ENCODE data around the gene INPP5F. TPM values are rescaled to one million over a fixed set of nuclear protein-coding genes. Genes with fewer than 3 reads are reported as not detected.

Gene INPP5F
- total and polyA plus RNA-seq, 2 donors = 9.4 to 10.8 TPM

DNA sequence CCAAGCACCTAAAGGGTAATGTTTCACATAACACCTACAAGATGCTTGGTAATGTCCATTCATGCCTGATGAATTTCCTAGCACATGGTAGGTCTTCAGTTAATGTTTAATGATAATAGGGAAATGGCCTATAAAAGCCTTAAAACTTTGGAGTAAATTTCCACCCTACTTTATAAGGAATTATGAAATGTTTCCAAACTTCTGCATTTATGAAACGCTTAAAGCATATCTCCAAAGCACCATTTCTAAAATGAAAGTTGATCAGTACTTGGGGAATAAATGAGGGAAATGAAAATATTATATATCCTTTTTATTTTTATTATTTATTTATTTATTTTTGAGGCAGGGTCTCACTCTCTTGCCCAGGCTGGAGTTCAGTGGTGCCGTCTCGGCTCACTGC, 51.8 kb downstream of the INPP5F start:
- no peak overlapping the region for H3K4me3 ChIP-seq (ENCODE audit: low read length in 2 of 2)
- peaks cover 0 to 3% of the 10 kb centered on the region in 2 donors for H3K36me3 ChIP-seq (ENCODE audit: control insufficient read depth in 2 of 2, insufficient read depth in 2 of 2, low read length in 1 of 2)
- H3K27me3 ChIP-seq (ENCODE audit: control insufficient read depth in 2 of 2, insufficient read depth in 1 of 2, low read length in 1 of 2) = no peaks in the 10 kb centered on the region
- WGBS = 96% methylated on average over 3 of the region's 3 CpGs
- no peak overlapping the region for H3K27ac ChIP-seq (ENCODE audit: low read depth in 1 of 2, low read length in 1 of 2)
- H3K9me3 ChIP-seq (ENCODE audit: control insufficient read depth in 2 of 2, insufficient read depth in 1 of 2, low read length in 1 of 2) = no peaks in the 10 kb centered on the region
- H3K4me1 ChIP-seq (ENCODE audit: control insufficient read depth in 2 of 2, insufficient read depth in 2 of 2, low read length in 2 of 2) = no peaks in the 10 kb centered on the region
- no peak for DNase-seq (ENCODE audit: low read depth in 6 of 9, low spot score in 9 of 9)

GRCh38 chr10:119778776-119779445, 53.1 kb downstream of the INPP5F start:
- Histone ChIP-seq H3K4me1 (ENCODE audit: control insufficient read depth in 2 of 2, insufficient read depth in 2 of 2, low read length in 2 of 2) (peaks cover 0 to 3% of the 10 kb centered on the region in 2 donors), H3K9me3 (ENCODE audit: control insufficient read depth in 2 of 2, insufficient read depth in 1 of 2, low read length in 1 of 2) (no peaks in the 10 kb centered on the region), H3K36me3 (ENCODE audit: control insufficient read depth in 2 of 2, insufficient read depth in 2 of 2, low read length in 1 of 2) (peaks cover 0 to 3% of the 10 kb centered on the region in 2 donors), H3K4me3 (ENCODE audit: low read length in 2 of 2) (no peak overlapping the region), H3K27ac (ENCODE audit: low read depth in 1 of 2, low read length in 1 of 2) (no peak overlapping the region), H3K27me3 (ENCODE audit: control insufficient read depth in 2 of 2, insufficient read depth in 1 of 2, low read length in 1 of 2) (no peaks in the 10 kb centered on the region)
- no peak for DNase-seq (ENCODE audit: low read depth in 6 of 9, low spot score in 9 of 9)
- WGBS = 96% methylated on average over 7 of the region's 7 CpGs

GRCh38 chr10:119780879-119781480, 55.1 kb downstream of the INPP5F start:
- 97% methylated on average over 5 of the region's 5 CpGs for WGBS
- no peak for DNase-seq (ENCODE audit: low read depth in 6 of 9, low spot score in 9 of 9)
- H3K4me1 ChIP-seq (ENCODE audit: control insufficient read depth in 2 of 2, insufficient read depth in 2 of 2, low read length in 2 of 2) = peaks cover 3 to 10% of the 10 kb centered on the region in 2 donors

GRCh38 chr10:119781498-119781897, 55.6 kb downstream of the INPP5F start:
- Histone ChIP-seq H3K9me3 (ENCODE audit: control insufficient read depth in 2 of 2, insufficient read depth in 1 of 2, low read length in 1 of 2) (no peaks in the 10 kb centered on the region), H3K27ac (ENCODE audit: low read depth in 1 of 2, low read length in 1 of 2) (no peak overlapping the region), H3K4me3 (ENCODE audit: low read length in 2 of 2) (no peak overlapping the region), H3K27me3 (ENCODE audit: control insufficient read depth in 2 of 2, insufficient read depth in 1 of 2, low read length in 1 of 2) (no peaks in the 10 kb centered on the region), H3K4me1 (ENCODE audit: control insufficient read depth in 2 of 2, insufficient read depth in 2 of 2, low read length in 2 of 2) (peaks cover 3 to 15% of the 10 kb centered on the region in 2 donors), H3K36me3 (ENCODE audit: control insufficient read depth in 2 of 2, insufficient read depth in 2 of 2, low read length in 1 of 2) (peaks cover 0 to 3% of the 10 kb centered on the region in 2 donors)
- WGBS = 94% methylated on average over 2 of the region's 2 CpGs
- DNase-seq (ENCODE audit: low read depth in 6 of 9, low spot score in 9 of 9) = no peak

More at GRCh38 chr10:119780879-119781480, 55.1 kb downstream of the INPP5F start:
- no peaks in the 10 kb centered on the region for H3K9me3 ChIP-seq (ENCODE audit: control insufficient read depth in 2 of 2, insufficient read depth in 1 of 2, low read length in 1 of 2)
- H3K4me3 ChIP-seq (ENCODE audit: low read length in 2 of 2) = no peak overlapping the region
- H3K27ac ChIP-seq (ENCODE audit: low read depth in 1 of 2, low read length in 1 of 2) = no peak overlapping the region
- H3K36me3 ChIP-seq (ENCODE audit: control insufficient read depth in 2 of 2, insufficient read depth in 2 of 2, low read length in 1 of 2) = peaks cover 0 to 3% of the 10 kb centered on the region in 2 donors
- H3K27me3 ChIP-seq (ENCODE audit: control insufficient read depth in 2 of 2, insufficient read depth in 1 of 2, low read length in 1 of 2) = no peaks in the 10 kb centered on the region

GRCh38 chr10:119782981-119783664, 57.3 kb downstream of the INPP5F start:
- H3K4me1 ChIP-seq (ENCODE audit: control insufficient read depth in 2 of 2, insufficient read depth in 2 of 2, low read length in 2 of 2) = peaks cover 3 to 15% of the 10 kb centered on the region in 2 donors
- H3K4me3 ChIP-seq (ENCODE audit: low read length in 2 of 2) = no peak overlapping the region
- WGBS = 86% methylated on average over 4 of the region's 4 CpGs
- no peak overlapping the region for H3K27ac ChIP-seq (ENCODE audit: low read depth in 1 of 2, low read length in 1 of 2)
- no peaks in the 10 kb centered on the region for H3K27me3 ChIP-seq (ENCODE audit: control insufficient read depth in 2 of 2, insufficient read depth in 1 of 2, low read length in 1 of 2)
- H3K9me3 ChIP-seq (ENCODE audit: control insufficient read depth in 2 of 2, insufficient read depth in 1 of 2, low read length in 1 of 2) = no peaks in the 10 kb centered on the region
- DNase-seq (ENCODE audit: low read depth in 6 of 9, low spot score in 9 of 9) = no peak
- no peaks in the 10 kb centered on the region for H3K36me3 ChIP-seq (ENCODE audit: control insufficient read depth in 2 of 2, insufficient read depth in 2 of 2, low read length in 1 of 2)

- Histone ChIP-seq H3K4me1 (ENCODE audit: control insufficient read depth in 2 of 2, insufficient read depth in 2 of 2, low read length in 2 of 2) (peaks cover 3 to 15% of the 10 kb centered on the region in 2 donors), H3K4me3 (ENCODE audit: low read length in 2 of 2) (no peak overlapping the region), H3K36me3 (ENCODE audit: control insufficient read depth in 2 of 2, insufficient read depth in 2 of 2, low read length in 1 of 2) (no peaks in the 10 kb centered on the region), H3K27me3 (ENCODE audit: control insufficient read depth in 2 of 2, insufficient read depth in 1 of 2, low read length in 1 of 2) (no peaks in the 10 kb centered on the region), H3K9me3 (ENCODE audit: control insufficient read depth in 2 of 2, insufficient read depth in 1 of 2, low read length in 1 of 2) (no peaks in the 10 kb centered on the region), H3K27ac (ENCODE audit: low read depth in 1 of 2, low read length in 1 of 2) (no peak overlapping the region)
- 63% methylated on average over 7 of the region's 7 CpGs for WGBS
- no peak for DNase-seq (ENCODE audit: low read depth in 6 of 9, low spot score in 9 of 9)
Measured at GRCh38 chr10:119783665-119784027, 57.8 kb downstream of the INPP5F start.

GRCh38 chr10:119784340-119785067, 58.7 kb downstream of the INPP5F start:
- WGBS = 12% methylated on average over 7 of the region's 7 CpGs

DNA sequence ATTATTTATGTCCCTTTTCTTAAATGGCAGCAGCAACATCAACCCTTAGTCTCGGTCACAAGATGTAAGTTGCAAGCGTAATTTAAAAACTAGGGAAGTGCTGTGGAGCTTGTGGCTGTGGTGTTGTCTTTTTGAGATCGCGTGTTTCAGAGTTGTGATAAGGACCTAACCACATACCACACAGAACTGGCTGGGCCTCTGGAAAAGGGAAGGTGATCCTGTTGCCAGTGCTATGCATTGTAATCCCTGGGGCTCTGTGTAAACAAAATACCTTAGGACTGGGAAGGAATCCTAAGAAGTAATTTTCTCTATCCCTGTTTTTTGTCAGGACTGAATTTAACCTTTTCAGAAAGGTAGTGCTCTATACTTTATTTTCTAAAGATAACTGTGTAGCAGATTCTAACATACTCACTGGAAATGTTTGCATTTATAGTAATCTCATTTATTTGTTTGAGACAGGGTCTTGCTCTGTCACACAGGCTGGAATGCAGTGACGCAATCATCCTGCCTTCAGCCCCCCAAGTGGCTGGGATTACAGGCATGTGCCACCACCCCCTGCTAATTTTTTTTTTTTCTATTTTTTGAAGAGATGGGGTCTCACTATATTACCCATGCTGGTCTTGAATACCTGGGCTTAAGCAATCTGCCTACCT, 60.4 kb downstream of the INPP5F start:
- H3K27me3 ChIP-seq (ENCODE audit: control insufficient read depth in 2 of 2, insufficient read depth in 1 of 2, low read length in 1 of 2) = no peaks in the 10 kb centered on the region
- H3K36me3 ChIP-seq (ENCODE audit: control insufficient read depth in 2 of 2, insufficient read depth in 2 of 2, low read length in 1 of 2) = no peaks in the 10 kb centered on the region
- DNase-seq (ENCODE audit: low read depth in 6 of 9, low spot score in 9 of 9) = peak in 4 of 9 donors; percentile 4 to 44 (median 10)
- WGBS = 31% methylated on average over 5 of the region's 5 CpGs
- H3K4me3 ChIP-seq (ENCODE audit: low read length in 2 of 2) = no peak overlapping the region
- H3K27ac ChIP-seq (ENCODE audit: low read depth in 1 of 2, low read length in 1 of 2) = no peak overlapping the region
- peaks cover 3 to 15% of the 10 kb centered on the region in 2 donors for H3K4me1 ChIP-seq (ENCODE audit: control insufficient read depth in 2 of 2, insufficient read depth in 2 of 2, low read length in 2 of 2)
- H3K9me3 ChIP-seq (ENCODE audit: control insufficient read depth in 2 of 2, insufficient read depth in 1 of 2, low read length in 1 of 2) = no peaks in the 10 kb centered on the region

More at GRCh38 chr10:119784340-119785067, 58.7 kb downstream of the INPP5F start:
- Histone ChIP-seq H3K27me3 (ENCODE audit: control insufficient read depth in 2 of 2, insufficient read depth in 1 of 2, low read length in 1 of 2) (no peaks in the 10 kb centered on the region), H3K4me3 (ENCODE audit: low read length in 2 of 2) (no peak overlapping the region), H3K4me1 (ENCODE audit: control insufficient read depth in 2 of 2, insufficient read depth in 2 of 2, low read length in 2 of 2) (peaks cover 3 to 15% of the 10 kb centered on the region in 2 donors), H3K27ac (ENCODE audit: low read depth in 1 of 2, low read length in 1 of 2) (no peak overlapping the region), H3K9me3 (ENCODE audit: control insufficient read depth in 2 of 2, insufficient read depth in 1 of 2, low read length in 1 of 2) (no peaks in the 10 kb centered on the region), H3K36me3 (ENCODE audit: control insufficient read depth in 2 of 2, insufficient read depth in 2 of 2, low read length in 1 of 2) (no peaks in the 10 kb centered on the region)
- peak; percentile 3 to 70 (median 26) for DNase-seq (ENCODE audit: low read depth in 6 of 9, low spot score in 9 of 9)

Data from thymus (tissue), 11 donors.